ENCODE results near the gene SYNDIG1L. TPM values are rescaled to one million over a fixed set of nuclear protein-coding genes. Genes with fewer than 3 reads are reported as not detected.

SYNDIG1L gene
- polyA plus RNA-seq, 1 donor (not counting 4 experiments of a cell fraction or from before 2014, with no cell fraction given): not detected

GRCh38 chr14:74414403-74415114 lies 11.5 kb downstream of the SYNDIG1L start:
- Histone ChIP-seq H3K36me3 (ENCODE audit: control insufficient read depth in 2 of 2, extremely low read depth in 1 of 2, insufficient read depth in 2 of 2, low read length in 2 of 2) (no peaks in the 10 kb centered on the region), H3K27me3 (ENCODE audit: control insufficient read depth, extremely low read depth, insufficient read depth, low read length) (peaks cover 17% of the 10 kb centered on the region), H2AFZ (ENCODE audit: control insufficient read depth, low read length) (no peak overlapping the region), H3K4me3 (ENCODE audit: control insufficient read depth in 2 of 3, extremely low read depth in 1 of 3, insufficient read depth in 2 of 3, low read depth in 1 of 3, low read length in 3 of 3) (no peak overlapping the region), H3K9ac (ENCODE audit: control insufficient read depth, extremely low read depth, insufficient read depth, low read length) (no peak overlapping the region), H3K4me2 (ENCODE audit: control insufficient read depth, extremely low read depth, insufficient read depth, low read depth, low read length) (no peak overlapping the region), H4K20me1 (ENCODE audit: control insufficient read depth, extremely low read depth, insufficient read depth, low read length) (no peaks in the 10 kb centered on the region), H3K27ac (ENCODE audit: control insufficient read depth, insufficient read depth, low read length) (no peak overlapping the region), H3K9me3 (ENCODE audit: control insufficient read depth, low read depth, low read length) (no peaks in the 10 kb centered on the region), H3K9me1 (ENCODE audit: control insufficient read depth, extremely low read depth, insufficient read depth, low read length) (no peaks in the 10 kb centered on the region), H3K79me2 (ENCODE audit: control insufficient read depth, insufficient read depth, low read length) (no peaks in the 10 kb centered on the region), H3K4me1 (ENCODE audit: control insufficient read depth, extremely low read depth, insufficient read depth, low read length) (no peaks in the 10 kb centered on the region)
- FAIRE-seq (no peak), DNase-seq (ENCODE audit: low read depth, low spot score) (no peak)
- dilution Hi-C loops (cut with MboI; ENCODE audit: extremely low pct_ligation_motif_present, low sequenced_read_pairs): no loop called here
- TF ChIP-seq EZH2 (IDR thresholded peaks at IDR 0.05; ENCODE audit: low read length) (no peak), CTCF (optimal IDR thresholded peaks at IDR 0.05 in 1 of 3, IDR thresholded peaks at IDR 0.05 in 1 of 3, conservative IDR thresholded peaks at IDR 0.05 in 1 of 3; ENCODE audit: extremely low read depth in 1 of 3, insufficient read depth in 2 of 3, low read length in 3 of 3) (no peak)

GRCh38 chr14:74413627-74414026 lies 12.4 kb downstream of the SYNDIG1L start:
- Histone ChIP-seq H3K4me3 (ENCODE audit: control insufficient read depth in 2 of 3, extremely low read depth in 1 of 3, insufficient read depth in 2 of 3, low read depth in 1 of 3, low read length in 3 of 3) (no peak overlapping the region), H3K36me3 (ENCODE audit: control insufficient read depth in 2 of 2, extremely low read depth in 1 of 2, insufficient read depth in 2 of 2, low read length in 2 of 2) (no peaks in the 10 kb centered on the region), H3K27ac (ENCODE audit: control insufficient read depth, insufficient read depth, low read length) (no peak overlapping the region), H3K9ac (ENCODE audit: control insufficient read depth, extremely low read depth, insufficient read depth, low read length) (no peak overlapping the region), H3K27me3 (ENCODE audit: control insufficient read depth, extremely low read depth, insufficient read depth, low read length) (peaks cover 16% of the 10 kb centered on the region), H4K20me1 (ENCODE audit: control insufficient read depth, extremely low read depth, insufficient read depth, low read length) (no peaks in the 10 kb centered on the region), H3K4me1 (ENCODE audit: control insufficient read depth, extremely low read depth, insufficient read depth, low read length) (no peaks in the 10 kb centered on the region), H3K9me1 (ENCODE audit: control insufficient read depth, extremely low read depth, insufficient read depth, low read length) (no peaks in the 10 kb centered on the region), H2AFZ (ENCODE audit: control insufficient read depth, low read length) (no peak overlapping the region), H3K79me2 (ENCODE audit: control insufficient read depth, insufficient read depth, low read length) (no peaks in the 10 kb centered on the region), H3K4me2 (ENCODE audit: control insufficient read depth, extremely low read depth, insufficient read depth, low read depth, low read length) (no peak overlapping the region), H3K9me3 (ENCODE audit: control insufficient read depth, low read depth, low read length) (no peaks in the 10 kb centered on the region)
- dilution Hi-C loops (cut with MboI; ENCODE audit: extremely low pct_ligation_motif_present, low sequenced_read_pairs): no loop called here
- TF ChIP-seq EZH2 (IDR thresholded peaks at IDR 0.05; ENCODE audit: low read length) (no peak), CTCF (optimal IDR thresholded peaks at IDR 0.05 in 1 of 3, IDR thresholded peaks at IDR 0.05 in 1 of 3, conservative IDR thresholded peaks at IDR 0.05 in 1 of 3; ENCODE audit: extremely low read depth in 1 of 3, insufficient read depth in 2 of 3, low read length in 3 of 3) (no peak)
- no peak for FAIRE-seq
- no peak for DNase-seq (ENCODE audit: low read depth, low spot score)
